GM23338 (cell line): ENCODE data around the gene CTSW. TPM values are rescaled to one million over a fixed set of nuclear protein-coding genes. Genes with fewer than 3 reads are reported as not detected.

ENCODE experiments used
- ATAC-seq: fragments of 200-7000 bp; cut with Tn5 transposase; 3 replicates; pipeline ENCODE4 v1.9.1; 2020
- DNase-seq: peaks from one replicate; pipeline ENCODE4 v3.0.0-alpha.2; 2015; ENCODE audit warnings: low spot score
- H2AFZ ChIP-seq: fragments of 200-600 bp; sonication (generic); 2 replicates; pipeline ENCODE4 v1.8.0; 2016; ENCODE audit warnings: antibody characterized with exemption, mild to moderate bottlenecking, moderate library complexity
- H3F3A ChIP-seq: fragments of 200-600 bp; sonication (generic); replicated peaks from 2 replicates; pipeline ENCODE4 v1.8.0; 2017; ENCODE audit warnings: antibody characterized with exemption, mixed run types, low read depth
- H3K27ac ChIP-seq: fragments of 200-600 bp; sonication (generic); 2 replicates; pipeline ENCODE4 v1.6.1; 2016; ENCODE audit warnings: low read depth
- H3K27me3 ChIP-seq: fragments of 200-600 bp; sonication (generic); 2 replicates; pipeline ENCODE4 v1.8.0; 2016; ENCODE audit warnings: mild to moderate bottlenecking, mixed run types, moderate library complexity; ENCODE audit not compliant: insufficient read depth
- H3K36me3 ChIP-seq: fragments of 200-600 bp; sonication (generic); 2 replicates; pipeline ENCODE4 v1.8.0; 2016; ENCODE audit warnings: mild to moderate bottlenecking; ENCODE audit not compliant: insufficient read depth
- H3K4me1 ChIP-seq: fragments of 200-600 bp; sonication (generic); 2 replicates; pipeline ENCODE4 v1.8.0; 2016; ENCODE audit warnings: mild to moderate bottlenecking, moderate library complexity; ENCODE audit not compliant: insufficient read depth
- H3K4me2 ChIP-seq: fragments of 200-600 bp; sonication (generic); 2 replicates; pipeline ENCODE4 v1.7.1; 2017; ENCODE audit warnings: mixed run types
- H3K4me3 ChIP-seq: fragments of 200-600 bp; sonication (generic); 2 replicates; pipeline ENCODE4 v1.6.1; 2016; ENCODE audit warnings: mixed run types
- H3K79me2 ChIP-seq: fragments of 200-600 bp; sonication (generic); replicated peaks from 2 replicates; pipeline ENCODE4 v1.8.0; 2017; ENCODE audit warnings: mild to moderate bottlenecking; ENCODE audit not compliant: insufficient read depth
- H3K9me2 ChIP-seq: fragments of 200-600 bp; sonication (generic); 2 replicates; pipeline ENCODE4 v1.8.0; 2017; ENCODE audit not compliant: insufficient read depth
- H4K20me1 ChIP-seq: fragments of 200-600 bp; sonication (generic); replicated peaks from 2 replicates; pipeline ENCODE4 v1.8.0; 2017; ENCODE audit warnings: mild to moderate bottlenecking; ENCODE audit not compliant: insufficient read depth
- H3K27ac Mint-ChIP-seq: 2 replicates; pipeline ENCODE4 v1.8.0; 2020; ENCODE audit warnings: inconsistent platforms, mild to moderate bottlenecking, moderate library complexity, mixed read lengths
- H3K27me3 Mint-ChIP-seq: 3 replicates; pipeline ENCODE4 v1.8.0; 2022; ENCODE audit warnings: low read depth, mild to moderate bottlenecking, moderate library complexity, mixed read lengths, inconsistent platforms; ENCODE audit not compliant: insufficient read depth, poor library complexity
- H3K36me3 Mint-ChIP-seq: 3 replicates; pipeline ENCODE4 v1.8.0; 2021; ENCODE audit warnings: low read depth, mild to moderate bottlenecking, inconsistent platforms, moderate library complexity, mixed read lengths
- H3K4me1 Mint-ChIP-seq: 3 replicates; pipeline ENCODE4 v1.8.0; 2020; ENCODE audit warnings: mild to moderate bottlenecking, inconsistent platforms, mixed read lengths
- H3K4me3 Mint-ChIP-seq: 3 replicates; pipeline ENCODE4 v1.8.0; 2021; ENCODE audit warnings: moderate library complexity, mild to moderate bottlenecking, inconsistent platforms, mixed read lengths
- H3K9me3 Mint-ChIP-seq: 3 replicates; pipeline ENCODE4 v1.8.0; 2020; ENCODE audit warnings: moderate library complexity, mild to moderate bottlenecking, inconsistent platforms, mixed read lengths
- CTCF ChIP-seq, 2 experiments: fragments of 200-600 bp in 1 of 2; sonication (generic) in 1 of 2; conservative IDR thresholded peaks; 2 replicates each; pipeline versions ENCODE4 v1.5.1 to v1.6.1; 2016 to 2017; ENCODE audit warnings: antibody characterized with exemption in 2 of 2, low read depth in 2 of 2, mild to moderate bottlenecking in 2 of 2, moderate library complexity in 1 of 2
- EZH2 ChIP-seq: fragments of 200-600 bp; sonication (generic); IDR thresholded peaks from one replicate; pipeline ENCODE4 v1.8.0; 2017; ENCODE audit warnings: antibody characterized with exemption, mild to moderate bottlenecking, low read depth; ENCODE audit not compliant: unreplicated experiment
- EZH2phosphoT487 ChIP-seq: fragments of 200-600 bp; sonication (generic); IDR thresholded peaks from one replicate; pipeline ENCODE4 v1.8.1; 2018; ENCODE audit warnings: antibody characterized with exemption; ENCODE audit not compliant: unreplicated experiment
- JUNB ChIP-seq: IDR thresholded peaks from one replicate; pipeline ENCODE4 v1.6.1; 2016; ENCODE audit warnings: antibody characterized with exemption; ENCODE audit not compliant: unreplicated experiment
- POLR2AphosphoS5 ChIP-seq: IDR thresholded peaks from 2 replicates; pipeline ENCODE4 v1.6.1; 2016; ENCODE audit warnings: antibody characterized with exemption, low read depth
- STAT1 ChIP-seq: IDR thresholded peaks from one replicate; pipeline ENCODE4 v1.6.1; 2016; ENCODE audit warnings: antibody characterized with exemption; ENCODE audit not compliant: unreplicated experiment
- ZNF114 ChIP-seq: fragments of 250-450 bp; sonication (Bioruptor Pico); IDR thresholded peaks from 2 replicates; pipeline ENCODE4 v1.5.0; 2020; ENCODE audit warnings: mild to moderate bottlenecking, moderate library complexity
- ZNF462 ChIP-seq: fragments of 250-450 bp; sonication (Bioruptor Pico); IDR thresholded peaks from 2 replicates; pipeline ENCODE4 v1.5.0; 2020; ENCODE audit warnings: mild to moderate bottlenecking, moderate library complexity
- polyA plus RNA-seq: library from polyadenylated mRNA; unstranded; fragments of >200 nt; fragmentation: Nextera tagmentation; extraction: Ambion mirVana; gene quantifications from 2 replicates; pipeline ENCODE4 v1.2.1, GENCODE V29; 2016
- total RNA-seq: library from RNA; depleted of rRNA; stranded (reverse); fragments of >200 nt; shearing (Covaris generic); gene quantifications from 2 replicates; pipeline ENCODE4 v1.2.3, GENCODE V29; 2014
- TF ChIP-seq, protein P1 (sequence below): IDR thresholded peaks from one replicate; pipeline ENCODE4 v1.6.1; 2018; ENCODE audit warnings: antibody characterized with exemption; ENCODE audit not compliant: unreplicated experiment
- TF ChIP-seq, protein P2 (sequence below): IDR thresholded peaks from 2 replicates; pipeline ENCODE4 v1.6.1; 2016; ENCODE audit warnings: antibody characterized with exemption

CTSW gene
- total and polyA plus RNA-seq, 2 experiments from 2014 or later: not detected

DNA sequence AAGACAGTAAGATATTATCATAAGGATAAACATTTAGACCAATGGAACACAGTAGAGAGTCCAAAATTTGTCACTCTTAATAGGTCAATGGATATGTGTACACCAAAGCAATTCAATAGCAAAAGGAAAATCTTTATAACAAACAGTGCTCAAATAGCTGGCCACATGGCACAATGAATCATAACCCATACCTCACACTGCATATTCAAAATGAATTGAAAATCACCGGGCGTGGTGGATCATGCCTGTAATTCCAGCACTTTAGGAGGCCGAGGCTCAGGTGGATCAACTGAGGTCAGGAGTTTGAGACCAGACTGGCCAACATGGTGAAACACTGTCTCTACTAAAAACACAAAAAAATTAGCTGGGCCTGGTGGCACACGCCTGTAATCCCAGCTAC is 37.5 kb upstream of the CTSW start (continued):
- no peak for TF ChIP-seq ZNF114 (CRISPR knock-in tag)
- TF ChIP-seq, protein P1, sequence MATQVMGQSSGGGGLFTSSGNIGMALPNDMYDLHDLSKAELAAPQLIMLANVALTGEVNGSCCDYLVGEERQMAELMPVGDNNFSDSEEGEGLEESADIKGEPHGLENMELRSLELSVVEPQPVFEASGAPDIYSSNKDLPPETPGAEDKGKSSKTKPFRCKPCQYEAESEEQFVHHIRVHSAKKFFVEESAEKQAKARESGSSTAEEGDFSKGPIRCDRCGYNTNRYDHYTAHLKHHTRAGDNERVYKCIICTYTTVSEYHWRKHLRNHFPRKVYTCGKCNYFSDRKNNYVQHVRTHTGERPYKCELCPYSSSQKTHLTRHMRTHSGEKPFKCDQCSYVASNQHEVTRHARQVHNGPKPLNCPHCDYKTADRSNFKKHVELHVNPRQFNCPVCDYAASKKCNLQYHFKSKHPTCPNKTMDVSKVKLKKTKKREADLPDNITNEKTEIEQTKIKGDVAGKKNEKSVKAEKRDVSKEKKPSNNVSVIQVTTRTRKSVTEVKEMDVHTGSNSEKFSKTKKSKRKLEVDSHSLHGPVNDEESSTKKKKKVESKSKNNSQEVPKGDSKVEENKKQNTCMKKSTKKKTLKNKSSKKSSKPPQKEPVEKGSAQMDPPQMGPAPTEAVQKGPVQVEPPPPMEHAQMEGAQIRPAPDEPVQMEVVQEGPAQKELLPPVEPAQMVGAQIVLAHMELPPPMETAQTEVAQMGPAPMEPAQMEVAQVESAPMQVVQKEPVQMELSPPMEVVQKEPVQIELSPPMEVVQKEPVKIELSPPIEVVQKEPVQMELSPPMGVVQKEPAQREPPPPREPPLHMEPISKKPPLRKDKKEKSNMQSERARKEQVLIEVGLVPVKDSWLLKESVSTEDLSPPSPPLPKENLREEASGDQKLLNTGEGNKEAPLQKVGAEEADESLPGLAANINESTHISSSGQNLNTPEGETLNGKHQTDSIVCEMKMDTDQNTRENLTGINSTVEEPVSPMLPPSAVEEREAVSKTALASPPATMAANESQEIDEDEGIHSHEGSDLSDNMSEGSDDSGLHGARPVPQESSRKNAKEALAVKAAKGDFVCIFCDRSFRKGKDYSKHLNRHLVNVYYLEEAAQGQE: no peak

GRCh38 chr11:65843811-65844210 is 35.8 kb upstream of the CTSW start:
- no peak overlapping the region for H3K4me3 Mint-ChIP-seq
- DNase-seq (no peak), ATAC-seq (no peak)
- Histone ChIP-seq H3K27ac (no peak overlapping the region), H3K36me3 (no peaks in the 10 kb centered on the region), H3K27me3 (no peaks in the 10 kb centered on the region), H3K4me1 (no peaks in the 10 kb centered on the region), H3K9me2 (no peaks in the 10 kb centered on the region), H3K79me2 (no peaks in the 10 kb centered on the region), H3K4me2 (no peak overlapping the region), H4K20me1 (no peaks in the 10 kb centered on the region; the same call in 1 of the 2 replicates), H3K4me3 (no peak overlapping the region), H3F3A (no peaks in the 10 kb centered on the region; the same call in 1 of the 2 replicates), H2AFZ (no peak overlapping the region)
- peaks cover 7% of the 10 kb centered on the region for H3K27me3 Mint-ChIP-seq
- no peak overlapping the region for H3K27ac Mint-ChIP-seq
- H3K36me3 Mint-ChIP-seq: no peaks in the 10 kb centered on the region
- H3K4me1 Mint-ChIP-seq: no peaks in the 10 kb centered on the region
- no peaks in the 10 kb centered on the region for H3K9me3 Mint-ChIP-seq
- no peak for TF ChIP-seq ZNF462 (CRISPR knock-in tag)
- TF ChIP-seq EZH2: no peak
- TF ChIP-seq POLR2AphosphoS5: no peak
- TF ChIP-seq JUNB: no peak
- no peak for TF ChIP-seq CTCF (conservative IDR thresholded peaks at IDR 0.05; ENCODE audit: low read depth in 2 of 2)
- no peak for TF ChIP-seq ZNF114 (CRISPR knock-in tag)
- TF ChIP-seq, protein P2, sequence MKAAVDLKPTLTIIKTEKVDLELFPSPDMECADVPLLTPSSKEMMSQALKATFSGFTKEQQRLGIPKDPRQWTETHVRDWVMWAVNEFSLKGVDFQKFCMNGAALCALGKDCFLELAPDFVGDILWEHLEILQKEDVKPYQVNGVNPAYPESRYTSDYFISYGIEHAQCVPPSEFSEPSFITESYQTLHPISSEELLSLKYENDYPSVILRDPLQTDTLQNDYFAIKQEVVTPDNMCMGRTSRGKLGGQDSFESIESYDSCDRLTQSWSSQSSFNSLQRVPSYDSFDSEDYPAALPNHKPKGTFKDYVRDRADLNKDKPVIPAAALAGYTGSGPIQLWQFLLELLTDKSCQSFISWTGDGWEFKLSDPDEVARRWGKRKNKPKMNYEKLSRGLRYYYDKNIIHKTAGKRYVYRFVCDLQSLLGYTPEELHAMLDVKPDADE: no peak
- no peak for TF ChIP-seq STAT1
- no peak for TF ChIP-seq EZH2phosphoT487
